ENCODE measurements around the gene ZNF219. TPM values are rescaled to one million over a fixed set of nuclear protein-coding genes. Genes with fewer than 3 reads are reported as not detected.

ZNF219 gene
- total and polyA plus RNA-seq, 2 of the 13 experiments (the other 11 are each of a cell fraction or from before 2014, with no cell fraction given): 34.5 to 36.6 TPM

- TF ChIP-seq ZHX2 (IDR thresholded peaks at IDR 0.05; ENCODE audit: low read depth) (no peak), ZHX2 (CRISPR knock-in tag; IDR thresholded peaks at IDR 0.05; ENCODE audit: borderline replicate concordance) (no peak), ARID3A (IDR thresholded peaks at IDR 0.05; ENCODE audit: low read depth, low read length) (peak; percentile 70), RFX5 (IDR thresholded peaks at IDR 0.05; ENCODE audit: low read depth, low read length) (no peak), RBM39 (IDR thresholded peaks at IDR 0.05; ENCODE audit: low read depth, low read length, poor library complexity, severe bottlenecking) (no peak), ZNF136 (CRISPR knock-in tag; IDR thresholded peaks at IDR 0.05; ENCODE audit: low read depth) (no peak), TBX3 (IDR thresholded peaks at IDR 0.05; ENCODE audit: borderline replicate concordance) (peak; percentile 42; the same call in 1 of the 2 replicates), ZNF687 (CRISPR knock-in tag; IDR thresholded peaks at IDR 0.05) (peak; percentile 44; the same call in 1 of the 2 replicates), PBX3 (CRISPR knock-in tag; IDR thresholded peaks at IDR 0.05; ENCODE audit: borderline replicate concordance) (no peak), ZBTB33 (CRISPR knock-in tag; IDR thresholded peaks at IDR 0.05) (peak; percentile 18; the same call in 1 of the 2 replicates), ZNF737 (CRISPR knock-in tag; IDR thresholded peaks at IDR 0.05; ENCODE audit: borderline replicate concordance) (0 out of 2 replicates have a peak, but pooled peaks have one; percentile 18)
Observed at GRCh38 chr14:21084998-21085853, 13.2 kb downstream of the ZNF219 start (continued).

Measured in HepG2 (cell line).